GM12878 (cell line): Measurements from ENCODE around the gene EIF2B4. TPM values are rescaled to one million over a fixed set of nuclear protein-coding genes. Genes with fewer than 3 reads are reported as not detected.

Experiments used
- ATAC-seq: fragments of 200-7000 bp; cut with Tn5 transposase; 3 replicates; pipeline ENCODE4 v1.9.1; 2020; ENCODE audit warnings: mild to moderate bottlenecking, moderate library complexity
- BruUV-seq: library from RNA; stranded (reverse); fragments of 400-500 nt; replicated peaks from 2 replicates; lab custom pipeline; 2021; lab: Mats Ljungman, UMichigan
- CTCF ChIA-PET: fragments of 300-600 bp; sonication (Branson Sonifier 250); formaldehyde crosslinking; extraction: SDS; loops from one replicate; lab custom pipeline; 2021; ENCODE audit warnings: inconsistent platforms; lab: Yijun Ruan, JAX
- POLR2A ChIA-PET: fragments of 350-600 bp; formaldehyde crosslinking; extraction: SDS; loops from one replicate; lab custom pipeline; 2021; ENCODE audit warnings: inconsistent platforms; lab: Charles Lee
- RAD21 ChIA-PET: fragments of 300-600 bp; sonication (Branson Sonifier 250); formaldehyde crosslinking; loops from one replicate; lab custom pipeline; 2023; ENCODE audit warnings: antibody characterized with exemption; ENCODE audit not compliant: unreplicated experiment; lab: Charles Lee
- SMC1A ChIA-PET: fragments of 300-600 bp; sonication (Branson Sonifier 250); formaldehyde crosslinking; loops from one replicate; lab custom pipeline; 2023; ENCODE audit not compliant: unreplicated experiment, uncharacterized antibody; lab: Charles Lee
- DNase-seq: peaks from one replicate; pipeline ENCODE4 v3.0.0-alpha.2; 2011; ENCODE audit warnings: low read depth, low spot score
- FAIRE-seq: peaks from 3 replicates; lab custom pipeline; 2011; peaks lifted over from hg19 to GRCh38; lab: Jason Lieb, UNC
- H2AFZ ChIP-seq: 2 replicates; pipeline ENCODE4 v1.6.0; 2011; ENCODE audit warnings: low read depth, low read length, control low read depth; ENCODE audit not compliant: control insufficient read depth
- H3K27ac ChIP-seq: 2 replicates; pipeline ENCODE4 v1.5.1; 2011; ENCODE audit warnings: control low read depth; ENCODE audit not compliant: control insufficient read depth, insufficient read depth
- H3K27me3 ChIP-seq, 2 experiments: replicated peaks in 1 of 2; 2 replicates each; pipeline versions ENCODE4 v1.6.0 to v1.6.1; 2011; ENCODE audit warnings: low read length in 1 of 2; ENCODE audit not compliant: control insufficient read depth in 2 of 2, insufficient read depth in 2 of 2
- H3K36me3 ChIP-seq, 2 experiments: 2 replicates each; pipeline ENCODE4 v1.5.1; 2011; ENCODE audit warnings: low read length in 1 of 2; ENCODE audit not compliant: control insufficient read depth in 2 of 2, insufficient read depth in 2 of 2
- H3K4me1 ChIP-seq: 2 replicates; pipeline ENCODE4 v1.6.1; 2011; ENCODE audit warnings: mild to moderate bottlenecking, low read length, moderate library complexity, mixed read lengths; ENCODE audit not compliant: control insufficient read depth, insufficient read depth
- H3K4me2 ChIP-seq: 2 replicates; pipeline ENCODE4 v1.6.0; 2011; ENCODE audit warnings: control low read depth; ENCODE audit not compliant: control insufficient read depth, insufficient read depth
- H3K4me3 ChIP-seq: fragments of 200-600 bp; sonication (generic); 2 replicates; pipeline ENCODE4 v1.5.1; 2016
- H3K79me2 ChIP-seq: 2 replicates; pipeline ENCODE4 v1.6.0; 2011; ENCODE audit warnings: low read length; ENCODE audit not compliant: control insufficient read depth, insufficient read depth
- H3K9ac ChIP-seq: 2 replicates; pipeline ENCODE4 v1.8.0; 2011; ENCODE audit warnings: low read length, control low read depth, mixed read lengths; ENCODE audit not compliant: control insufficient read depth, insufficient read depth
- H3K9me3 ChIP-seq: replicated peaks from 3 replicates; pipeline ENCODE4 v1.5.1; 2011; ENCODE audit warnings: mild to moderate bottlenecking, low read length; ENCODE audit not compliant: control insufficient read depth, insufficient read depth
- H4K20me1 ChIP-seq: 2 replicates; pipeline ENCODE4 v1.6.0; 2011; ENCODE audit not compliant: control insufficient read depth, insufficient read depth
- FOS ChIP-seq: IDR thresholded peaks from 3 replicates; pipeline ENCODE4 v1.6.1; 2011; ENCODE audit warnings: borderline replicate concordance; ENCODE audit not compliant: insufficient read length; ENCODE audit errors: extremely low read depth
- MEF2A ChIP-seq: IDR thresholded peaks from 2 replicates; pipeline ENCODE4 v1.6.1; 2011; ENCODE audit warnings: low read depth, mild to moderate bottlenecking, low read length, moderate library complexity; ENCODE audit not compliant: insufficient read depth
- POLR2A ChIP-seq: IDR thresholded peaks from 2 replicates; pipeline ENCODE4 v1.6.1; 2011; ENCODE audit warnings: low read depth, mild to moderate bottlenecking, low read length
- RAD21 ChIP-seq: IDR thresholded peaks from 2 replicates; pipeline ENCODE4 v1.6.1; 2011; ENCODE audit warnings: mild to moderate bottlenecking, low read depth, low read length, moderate library complexity; ENCODE audit not compliant: insufficient read depth
- TCF3 ChIP-seq: IDR thresholded peaks from 2 replicates; pipeline ENCODE4 v1.6.1; 2012; ENCODE audit warnings: low read depth, mild to moderate bottlenecking, low read length, borderline replicate concordance; ENCODE audit not compliant: insufficient read depth
- WRNIP1 ChIP-seq: IDR thresholded peaks from 2 replicates; pipeline ENCODE4 v1.6.1; 2011; ENCODE audit warnings: low read depth, low read length, improper control_type of control experiment, borderline replicate concordance
- ZBTB11 ChIP-seq: fragments of 450-650 bp; formaldehyde crosslinking; IDR thresholded peaks from 2 replicates; pipeline ENCODE4 v1.5.0; 2022; ENCODE audit warnings: mild to moderate bottlenecking, missing genetic modification characterization
- WGBS: methylation state at CpG from one replicate; pipeline ENCODE4 v1.1.6; 2016; ENCODE audit warnings: low lambda C conversion rate; ENCODE audit not compliant: insufficient replicate concordance, insufficient coverage; ENCODE audit errors: missing lambda C conversion rate; 5-methylcytosine and 5-hydroxymethylcytosine counted together
- in situ Hi-C: fragments of 300-500 bp; cut with MboI; formaldehyde crosslinking; loops from 9 replicates; pipeline ENCODE4 v1.14.3; 2018; ENCODE audit warnings: mixed read lengths
- intact Hi-C: fragments of 100-400 bp; cut with micrococcal nuclease; formaldehyde crosslinking; loops from one replicate; pipeline ENCODE4 v1.14.2; 2022; ENCODE audit not compliant: unreplicated experiment
- polyA plus RNA-seq, 11 experiments: library from polyadenylated mRNA; depleted of rRNA in 4 of 11; unstranded in 6 of 11; stranded (reverse) in 5 of 11; fragments of >200 nt; fragmentation: Nextera tagmentation in 4 of 11; fragmentation: Illumina TruSeq in 1 of 11; extraction: Ambion mirVana in 4 of 11; extraction: Trizol in 1 of 11; gene quantifications; 1 replicate in 1 of 11; 2 replicates in 10 of 11; pipeline versions ENCODE4 v1.2.1 to v1.2.3, GENCODE V29; 2011 to 2016; ENCODE audit warnings: inconsistent platforms in 2 of 11, missing spikeins in 2 of 11, low read depth in 1 of 11
- total RNA-seq, 4 experiments: library from RNA; depleted of rRNA in 3 of 4; stranded (reverse); fragments of >200 nt in 3 of 4; fragmentation: Illumina TruSeq in 1 of 4; extraction: Trizol in 1 of 4; gene quantifications; 2 replicates each; pipeline versions ENCODE4 v1.2.1 to v1.2.3, GENCODE V29; 2013 to 2021

Gene EIF2B4
- total and polyA plus RNA-seq, 10 of the 15 experiments (the other 5 are each of a cell fraction or from before 2014, with no cell fraction given), result 13.4 to 53.9 (median 27.5) TPM

- no peak overlapping the region for H2AFZ ChIP-seq
- FAIRE-seq (no peak), ATAC-seq (no peak), DNase-seq (no peak)
- H3K4me3 ChIP-seq, result no peak overlapping the region
- H3K27ac ChIP-seq, result no peak overlapping the region
- H3K4me1 ChIP-seq, result peaks cover 9% of the 10 kb centered on the region; the same call in 1 of the 2 replicates
- H3K36me3 ChIP-seq, result peaks cover 32 to 41% of the 10 kb centered on the region in 2 experiments
- no TSS peak for BruUV-seq
- ChIA-PET SMC1A (no interaction called here), RAD21 (no interaction called here), POLR2A (no interaction called here), CTCF (interaction anchor here (0.8 kb wide), 1 partner anchor 85 kb away, joined by 3 read pairs; no protein-coding TSS in a partner anchor)
- no peaks in the 10 kb centered on the region for H3K9me3 ChIP-seq
- 94% methylated on average over 18 of the region's 18 CpGs for WGBS
- no peak overlapping the region for H3K9ac ChIP-seq
- no peaks in the 10 kb centered on the region for H3K27me3 ChIP-seq
- no peak overlapping the region for H3K4me2 ChIP-seq
- intact Hi-C loops, result no loop called here
- in situ Hi-C loops, result no loop called here
- TF ChIP-seq WRNIP1 (no peak), ZBTB11 (CRISPR knock-in tag) (no peak), MEF2A (no peak), FOS (no peak), RAD21 (no peak), POLR2A (peak; percentile 15; the same call in 1 of the 2 replicates), TCF3 (0 out of 2 replicates have a peak, but pooled peaks have one; percentile 12)
- H4K20me1 ChIP-seq, result no peaks in the 10 kb centered on the region; the same call in 1 of the 2 replicates
- peaks cover 20% of the 10 kb centered on the region for H3K79me2 ChIP-seq
Measured at GRCh38 chr2:27377618-27378095, 7.5 kb upstream of the EIF2B4 start.
